ENCODE data around the gene PRPF8. TPM values are rescaled to one million over a fixed set of nuclear protein-coding genes. Genes with fewer than 3 reads are reported as not detected.
A peak's percentile ranks its signal among the peaks of the same experiment; 100 is the strongest.

The PRPF8 gene
- total and polyA plus RNA-seq, 2 of the 13 experiments (the other 11 are each of a cell fraction or from before 2014, with no cell fraction given), result 112 to 179 TPM

- peaks cover 0 to 4% of the 10 kb centered on the region in 2 experiments; a peak in 1 of 5 replicates for H3K27me3 ChIP-seq (ENCODE audit: control insufficient read depth in 1 of 2, insufficient read depth in 2 of 2, low read length in 2 of 2)
- in situ Hi-C loops (cut with HindIII; ENCODE audit: extremely low pct_ligation_motif_present, low pct_unique_long_range_greater_than_20kb), result loop anchor here (5.0 kb wide), 1 partner anchor 52 kb away; no protein-coding TSS in a partner anchor
- CTCF ChIA-PET (ENCODE audit: low intra/inter-chr PET ratio, low total read pairs), result interaction anchor here (1.7 to 3.6 kb wide), 2 partner anchors 55 to 59 kb away, joined by 4 to 55 read pairs; no protein-coding TSS in a partner anchor
- peaks cover 40% of the 10 kb centered on the region for H3K4me1 ChIP-seq (ENCODE audit: insufficient read depth, low read length)
- no peak overlapping the region for H3K27ac ChIP-seq (ENCODE audit: extremely low read length, insufficient read depth, low read length)
- POLR2A ChIA-PET, result interaction anchor here (0.6 to 3.2 kb wide), 11 partner anchors 11 to 424 kb away, joined by 3 to 27 read pairs (median 3); partner anchors contain the start of genes INPP5K, MYO1C and RILP
- H4K20me1 ChIP-seq (ENCODE audit: insufficient read depth, low read length), result no peaks in the 10 kb centered on the region
- intact Hi-C loops (cut with micrococcal nuclease; ENCODE audit: unreplicated experiment), result no loop called here
- H3K9me3 ChIP-seq (ENCODE audit: low read length), result no peaks in the 10 kb centered on the region
- peak overlapping the region; percentile 59 to 93 (median 90) for H3K4me3 ChIP-seq (replicated peaks in 1 of 3; ENCODE audit: insufficient read depth in 1 of 3, low read depth in 2 of 3, low read length in 3 of 3)
- H3K9ac ChIP-seq (ENCODE audit: insufficient read depth, low read depth, low read length), result peak overlapping the region; percentile 53; the same call in 1 of the 2 replicates
- peaks cover 0 to 2% of the 10 kb centered on the region in 2 experiments; a peak in 1 of 5 replicates for H3K36me3 ChIP-seq (replicated peaks in 1 of 2; ENCODE audit: control insufficient read depth in 1 of 2, insufficient read depth in 2 of 2, low read length in 2 of 2)
- H3K79me2 ChIP-seq (ENCODE audit: insufficient read depth, low read length), result no peaks in the 10 kb centered on the region
- FAIRE-seq, result no peak
- H2AFZ ChIP-seq (ENCODE audit: low read length), result no peak overlapping the region
- peak overlapping the region; percentile 99 for H3K4me2 ChIP-seq (ENCODE audit: low read depth, low read length)
- WGBS (ENCODE audit: low lambda C conversion rate), result 2% methylated on average over 21 of the region's 45 CpGs
- peak; percentile 29 for ATAC-seq
- DNase-seq (ENCODE audit: low spot score), result no peak
- no TSS peak for BruUV-seq (replicated peaks)
- TF ChIP-seq, protein P1, sequence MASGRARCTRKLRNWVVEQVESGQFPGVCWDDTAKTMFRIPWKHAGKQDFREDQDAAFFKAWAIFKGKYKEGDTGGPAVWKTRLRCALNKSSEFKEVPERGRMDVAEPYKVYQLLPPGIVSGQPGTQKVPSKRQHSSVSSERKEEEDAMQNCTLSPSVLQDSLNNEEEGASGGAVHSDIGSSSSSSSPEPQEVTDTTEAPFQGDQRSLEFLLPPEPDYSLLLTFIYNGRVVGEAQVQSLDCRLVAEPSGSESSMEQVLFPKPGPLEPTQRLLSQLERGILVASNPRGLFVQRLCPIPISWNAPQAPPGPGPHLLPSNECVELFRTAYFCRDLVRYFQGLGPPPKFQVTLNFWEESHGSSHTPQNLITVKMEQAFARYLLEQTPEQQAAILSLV (CRISPR knock-in tag; IDR thresholded peaks at IDR 0.05; ENCODE audit: borderline replicate concordance), result no peak
- TF ChIP-seq REXO4 (CRISPR knock-in tag; IDR thresholded peaks at IDR 0.05; ENCODE audit: borderline replicate concordance) (no peak), GABPA (IDR thresholded peaks at IDR 0.05; ENCODE audit: low read depth, low read length) (no peak), GABPA (CRISPR knock-in tag; IDR thresholded peaks at IDR 0.05; ENCODE audit: low read depth) (no peak), MIER3 (CRISPR knock-in tag; IDR thresholded peaks at IDR 0.05; ENCODE audit: borderline replicate concordance) (no peak), ZNF329 (CRISPR knock-in tag; IDR thresholded peaks at IDR 0.05; ENCODE audit: low read depth) (no peak), TFAP4 (IDR thresholded peaks at IDR 0.05; ENCODE audit: borderline replicate concordance, low read depth) (peak; percentile 58; the same call in 1 of the 2 replicates), NFKB2 (CRISPR knock-in tag; IDR thresholded peaks at IDR 0.05; ENCODE audit: borderline replicate concordance) (0 out of 2 replicates have a peak, but pooled peaks have one; percentile 38), CREB1 (IDR thresholded peaks at IDR 0.05) (no peak), CREB1 (CRISPR knock-in tag; IDR thresholded peaks at IDR 0.05) (no peak), SP1 (IDR thresholded peaks at IDR 0.05) (no peak), SP1 (CRISPR knock-in tag; IDR thresholded peaks at IDR 0.05) (0 out of 2 replicates have a peak, but pooled peaks have one; percentile 30), ZNF556 (CRISPR knock-in tag; IDR thresholded peaks at IDR 0.05; ENCODE audit: borderline replicate concordance) (0 out of 2 replicates have a peak, but pooled peaks have one; percentile 14), GABPB1 (CRISPR knock-in tag; IDR thresholded peaks at IDR 0.05) (0 out of 2 replicates have a peak, but pooled peaks have one; percentile 4), ZNF615 (CRISPR knock-in tag; IDR thresholded peaks at IDR 0.05; ENCODE audit: borderline replicate concordance) (no peak), DPF2 (CRISPR knock-in tag; IDR thresholded peaks at IDR 0.05; ENCODE audit: borderline replicate concordance, low read depth) (no peak), CENPX (CRISPR knock-in tag; IDR thresholded peaks at IDR 0.05) (no peak), SYNCRIP (IDR thresholded peaks at IDR 0.05; ENCODE audit: insufficient read depth, low read depth, low read length) (no peak), RNF2 (conservative IDR thresholded peaks at IDR 0.05; ENCODE audit: low read depth) (no peak)
- TF ChIP-seq, protein P2, sequence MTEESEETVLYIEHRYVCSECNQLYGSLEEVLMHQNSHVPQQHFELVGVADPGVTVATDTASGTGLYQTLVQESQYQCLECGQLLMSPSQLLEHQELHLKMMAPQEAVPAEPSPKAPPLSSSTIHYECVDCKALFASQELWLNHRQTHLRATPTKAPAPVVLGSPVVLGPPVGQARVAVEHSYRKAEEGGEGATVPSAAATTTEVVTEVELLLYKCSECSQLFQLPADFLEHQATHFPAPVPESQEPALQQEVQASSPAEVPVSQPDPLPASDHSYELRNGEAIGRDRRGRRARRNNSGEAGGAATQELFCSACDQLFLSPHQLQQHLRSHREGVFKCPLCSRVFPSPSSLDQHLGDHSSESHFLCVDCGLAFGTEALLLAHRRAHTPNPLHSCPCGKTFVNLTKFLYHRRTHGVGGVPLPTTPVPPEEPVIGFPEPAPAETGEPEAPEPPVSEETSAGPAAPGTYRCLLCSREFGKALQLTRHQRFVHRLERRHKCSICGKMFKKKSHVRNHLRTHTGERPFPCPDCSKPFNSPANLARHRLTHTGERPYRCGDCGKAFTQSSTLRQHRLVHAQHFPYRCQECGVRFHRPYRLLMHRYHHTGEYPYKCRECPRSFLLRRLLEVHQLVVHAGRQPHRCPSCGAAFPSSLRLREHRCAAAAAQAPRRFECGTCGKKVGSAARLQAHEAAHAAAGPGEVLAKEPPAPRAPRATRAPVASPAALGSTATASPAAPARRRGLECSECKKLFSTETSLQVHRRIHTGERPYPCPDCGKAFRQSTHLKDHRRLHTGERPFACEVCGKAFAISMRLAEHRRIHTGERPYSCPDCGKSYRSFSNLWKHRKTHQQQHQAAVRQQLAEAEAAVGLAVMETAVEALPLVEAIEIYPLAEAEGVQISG (CRISPR knock-in tag; IDR thresholded peaks at IDR 0.05), result 0 out of 2 replicates have a peak, but pooled peaks have one; percentile 28
Observed at GRCh38 chr17:1629504-1630310, 55.0 kb downstream of the PRPF8 start.
